NOMO-1 (cell line): ENCODE results near the gene UQCRC2.
A peak's percentile ranks its signal among the peaks of the same experiment; 100 is the strongest.
"Not testable (repeated sequence)": the region's sequence is repeated elsewhere in the genome, so short reads cannot be mapped to it uniquely, and the experiment has no call there.

Source experiments
- DNase-seq, 2 experiments: peaks; one replicate each; lab custom pipeline; 2025; ENCODE audit not compliant: unreplicated experiment in 2 of 2; lab: John Stamatoyannopoulos, UW

UQCRC2 gene

GRCh38 chr16:21952793-21953540 lies at the start of gene UQCRC2:
TSS of gene UQCRC2 (plus strand) at chr16:21953361. CDS start at chr16:21953424, 63 bp downstream.
- DNase-seq, result peak; percentile 86 to 98

- not testable (repeated sequence) for DNase-seq
Observed at GRCh38 chr16:21932650-21933049, 20.5 kb upstream of the UQCRC2 start.

- DNase-seq, result peak; percentile 15 to 43
Observed at GRCh38 chr16:21933316-21933715, 19.8 kb upstream of the UQCRC2 start.

DNA sequence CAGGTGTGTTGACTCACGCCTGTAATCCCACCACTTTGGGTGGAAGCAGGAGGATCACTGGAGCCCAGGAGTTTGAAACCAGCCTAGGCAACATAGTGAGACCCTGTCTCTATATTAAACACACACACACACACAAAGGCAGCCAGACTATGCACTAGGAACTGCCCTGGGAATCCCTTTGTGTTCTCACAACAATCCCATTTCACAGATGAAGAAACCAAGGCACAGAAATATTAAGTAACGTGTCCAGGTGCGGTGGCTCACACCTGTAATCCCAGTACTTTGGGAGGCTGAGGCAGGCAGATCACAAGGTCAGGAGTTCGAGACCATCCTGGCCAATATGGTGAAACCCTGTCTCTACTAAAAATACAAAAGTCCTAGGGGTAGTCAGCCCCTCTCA lies 19.4 kb upstream of the UQCRC2 start:
- not testable (repeated sequence) for DNase-seq

GRCh38 chr16:21936216-21936615 lies 16.9 kb upstream of the UQCRC2 start:
- DNase-seq, result peak in 1 of 2 experiments; percentile 21

GRCh38 chr16:21937336-21937829 lies 15.8 kb upstream of the UQCRC2 start:
- DNase-seq, result no peak

- peak in 1 of 2 experiments; percentile 39 for DNase-seq
Observed at GRCh38 chr16:21940570-21940969, 12.6 kb upstream of the UQCRC2 start.

GRCh38 chr16:21943571-21943970 lies 9.6 kb upstream of the UQCRC2 start:
- no peak for DNase-seq

- no peak for DNase-seq
Observed at GRCh38 chr16:21946889-21947635, 6.1 kb upstream of the UQCRC2 start.

- no peak for DNase-seq
Observed at GRCh38 chr16:21949713-21950260, 3.4 kb upstream of the UQCRC2 start.

GRCh38 chr16:21950782-21951521 lies 2.2 kb upstream of the UQCRC2 start:
- DNase-seq, result peak; percentile 23 to 27

GRCh38 chr16:21952040-21952792 lies 945 bp upstream of the UQCRC2 start:
- DNase-seq, result peak; percentile 64 to 66

- DNase-seq, result no peak
Observed at GRCh38 chr16:21953541-21953902, 361 bp downstream of the UQCRC2 start.

GRCh38 chr16:21957714-21958346 lies 4.7 kb downstream of the UQCRC2 start:
- DNase-seq, result no peak

DNA sequence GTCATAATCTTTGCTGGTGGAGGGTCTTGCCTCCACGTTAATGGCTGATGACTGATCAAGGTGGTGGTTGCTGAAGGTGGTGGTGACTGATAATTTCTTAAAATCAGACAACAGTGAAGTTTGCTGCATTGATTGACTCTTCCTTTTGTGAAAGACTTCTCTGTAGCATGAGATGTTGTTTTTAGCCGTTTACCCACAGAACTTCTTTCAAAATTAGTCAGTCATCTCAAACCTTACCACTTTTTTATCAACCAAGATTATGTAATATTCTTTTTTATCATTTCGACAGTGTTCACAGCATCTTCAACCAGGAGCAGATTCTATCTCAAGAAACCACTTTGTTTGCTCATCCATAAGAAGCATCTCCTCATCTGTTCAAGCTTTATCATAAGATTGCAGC lies 5.9 kb downstream of the UQCRC2 start:
- peak in 1 of 2 experiments; percentile 14 for DNase-seq

DNA sequence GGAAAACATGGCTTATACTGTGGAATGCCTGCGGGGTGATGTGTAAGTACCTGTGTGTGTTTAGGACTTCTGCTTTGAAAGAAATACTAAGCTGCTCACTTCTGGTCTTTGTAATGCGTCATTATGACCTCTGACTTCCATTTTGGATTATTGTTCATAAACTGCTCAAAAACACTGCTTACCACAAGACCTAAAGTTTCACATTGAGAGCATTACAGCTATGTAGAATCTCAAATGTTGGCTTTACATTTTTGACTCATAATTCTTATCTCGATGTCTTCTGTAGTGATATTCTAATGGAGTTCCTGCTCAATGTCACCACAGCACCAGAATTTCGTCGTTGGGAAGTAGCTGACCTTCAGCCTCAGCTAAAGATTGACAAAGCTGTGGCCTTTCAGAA lies 9.3 kb downstream of the UQCRC2 start:
- no peak for DNase-seq

GRCh38 chr16:21963887-21964286 lies 10.7 kb downstream of the UQCRC2 start:
- no peak for DNase-seq

DNA sequence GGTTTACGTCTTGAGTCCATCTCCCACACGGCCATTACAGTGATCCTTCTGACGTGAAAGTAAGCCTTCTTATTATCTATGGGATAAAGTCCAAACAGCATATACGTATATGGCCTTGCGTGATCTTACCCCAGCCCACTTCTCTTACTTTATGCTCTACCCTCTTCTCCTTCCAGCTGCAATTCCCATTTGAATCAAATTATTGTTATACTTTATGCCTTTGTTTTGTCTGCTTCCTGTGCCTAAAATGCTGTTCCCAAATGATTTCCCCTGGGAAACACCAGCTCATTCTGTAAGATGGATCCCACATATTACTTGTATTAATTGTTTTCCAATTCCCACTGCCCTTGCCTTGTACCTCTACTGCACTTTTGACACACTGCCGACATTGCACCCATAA lies 11.2 kb downstream of the UQCRC2 start:
- DNase-seq, result no peak

DNA sequence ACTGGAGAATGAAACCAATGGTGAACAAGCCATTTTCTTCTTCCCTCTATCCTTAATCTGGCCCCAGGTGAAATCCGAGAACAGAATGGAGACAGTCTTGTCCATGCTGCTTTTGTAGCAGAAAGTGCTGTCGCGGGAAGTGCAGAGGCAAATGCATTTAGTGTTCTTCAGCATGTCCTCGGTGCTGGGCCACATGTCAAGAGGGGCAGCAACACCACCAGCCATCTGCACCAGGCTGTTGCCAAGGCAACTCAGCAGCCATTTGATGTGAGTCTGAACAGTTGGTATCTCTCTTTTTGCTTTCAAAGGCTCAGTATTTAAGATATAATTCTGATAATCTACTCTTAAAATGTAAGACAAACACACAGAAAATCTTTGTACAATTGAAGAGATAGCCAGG lies 18.7 kb downstream of the UQCRC2 start:
- no peak for DNase-seq

- no peak for DNase-seq
Observed at GRCh38 chr16:21973945-21974344, 20.8 kb downstream of the UQCRC2 start.
